Fibroblast of the aortic adventitia (primary cell): ENCODE results near the gene CDH16. TPM values are rescaled to one million over a fixed set of nuclear protein-coding genes. Genes with fewer than 3 reads are reported as not detected.
"Not testable (repeated sequence)": the region's sequence is repeated elsewhere in the genome, so short reads cannot be mapped to it uniquely, and the experiment has no call there.

Experiments used
- DNase-seq: peaks from one replicate; pipeline ENCODE4 v3.0.0-alpha.2; 2010; ENCODE audit warnings: low read depth
- H3K4me3 ChIP-seq: 2 replicates; pipeline ENCODE4 v1.5.1; 2011; ENCODE audit warnings: low read depth, mild to moderate bottlenecking, control low read depth, low read length, moderate library complexity
- CTCF ChIP-seq: IDR thresholded peaks from 2 replicates; pipeline ENCODE4 v1.5.1; 2011; ENCODE audit warnings: mild to moderate bottlenecking, low read length, control low read depth, inconsistent platforms; ENCODE audit not compliant: insufficient read depth
- total RNA-seq: library from RNA; depleted of rRNA; stranded (reverse); fragments of >200 nt; gene quantifications from 2 replicates; pipeline ENCODE4 v1.2.3, GENCODE V29; 2012; ENCODE audit warnings: low replicate concordance

Gene CDH16
- total RNA-seq, 1 donor = not detected

DNA sequence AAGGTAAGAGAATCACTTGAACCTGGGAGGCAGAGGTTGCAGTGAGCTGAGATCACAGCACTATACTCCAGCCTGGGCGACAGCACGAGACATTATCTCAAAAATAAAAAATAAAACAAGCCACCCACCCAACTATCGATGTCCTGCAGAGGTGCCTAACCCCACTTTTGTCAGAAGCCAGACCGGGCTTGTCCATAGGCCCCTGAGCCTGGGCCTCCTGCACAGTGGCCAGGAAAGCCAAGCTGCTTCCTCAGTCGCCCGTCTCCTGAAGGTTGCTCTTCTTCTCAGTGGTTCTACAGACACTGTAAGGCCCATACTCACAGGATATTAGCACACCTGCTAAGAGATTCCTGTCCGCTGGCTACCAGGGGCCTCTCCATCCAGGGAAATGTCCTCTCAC lies 27.9 kb upstream of the CDH16 start:
- no peak for TF ChIP-seq CTCF
- no peak for DNase-seq
- no peak overlapping the region for H3K4me3 ChIP-seq

DNA sequence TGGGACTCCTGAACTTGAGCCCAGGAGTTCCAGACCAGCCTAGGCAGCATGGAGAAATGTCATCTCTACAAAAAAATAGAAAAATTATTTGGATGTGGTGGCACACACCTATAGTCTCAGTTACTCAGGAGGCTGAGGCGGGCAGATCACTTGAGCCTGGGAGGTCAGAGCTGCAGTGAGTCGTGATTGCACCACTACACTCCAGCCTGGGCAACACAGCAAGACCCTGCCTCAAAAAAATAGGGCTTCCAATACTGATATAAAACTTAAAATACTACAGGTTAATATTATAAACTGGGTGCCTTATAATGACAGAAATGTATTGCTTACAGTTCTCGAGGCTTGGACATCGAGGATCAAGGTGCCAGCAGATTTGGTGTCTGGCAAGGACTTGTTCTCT lies 27.3 kb upstream of the CDH16 start:
- no peak for DNase-seq
- H3K4me3 ChIP-seq = no peak overlapping the region
- no peak for TF ChIP-seq CTCF

GRCh38 chr16:66944971-66945370 lies 26.3 kb upstream of the CDH16 start:
- not testable (repeated sequence) for H3K4me3 ChIP-seq, DNase-seq

DNA sequence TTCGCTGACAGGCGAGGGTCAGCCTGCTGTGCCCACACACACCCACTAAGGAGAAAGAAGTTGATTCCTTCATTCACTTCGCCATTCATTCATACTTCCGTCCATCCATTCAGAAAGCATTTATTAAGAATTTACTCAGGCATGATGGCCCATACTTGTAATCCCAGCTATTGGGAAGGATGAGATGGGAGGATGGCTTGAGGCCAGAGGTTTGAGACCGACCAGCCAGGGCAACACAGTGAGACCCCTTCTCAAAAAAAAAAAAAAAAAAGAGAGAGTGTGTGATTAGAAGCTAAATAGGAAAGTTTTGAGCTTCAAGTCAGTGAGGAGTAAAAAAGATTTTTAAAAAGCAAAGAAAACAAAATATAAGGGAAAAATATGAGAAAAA lies 25.4 kb upstream of the CDH16 start:
- no peak for TF ChIP-seq CTCF
- H3K4me3 ChIP-seq = no peak overlapping the region
- DNase-seq = no peak

GRCh38 chr16:66943426-66944053 lies 24.9 kb upstream of the CDH16 start:
- no peak overlapping the region for H3K4me3 ChIP-seq
- DNase-seq = no peak
- no peak for TF ChIP-seq CTCF

DNA sequence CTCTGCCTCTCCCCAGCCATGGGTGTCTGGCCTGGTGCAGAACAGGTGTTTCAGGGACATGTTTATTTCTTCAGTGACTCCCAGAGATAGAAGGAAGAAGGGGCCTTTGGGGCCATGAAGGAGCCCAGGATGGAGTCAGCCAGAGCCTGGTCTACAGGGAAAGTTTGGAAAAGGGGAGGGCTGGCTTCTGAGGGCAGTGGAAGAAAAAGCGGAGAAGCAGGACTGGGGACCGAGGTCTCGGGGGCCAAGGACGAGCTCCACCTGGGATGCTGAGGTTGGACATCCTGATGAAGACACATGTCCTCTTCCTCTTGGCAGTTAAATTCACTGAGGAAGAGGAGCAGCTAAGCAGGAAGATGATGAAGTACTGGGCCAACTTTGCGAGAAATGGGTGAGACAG lies 24.3 kb upstream of the CDH16 start:
- no peak overlapping the region for H3K4me3 ChIP-seq
- TF ChIP-seq CTCF = no peak
- no peak for DNase-seq

- no peak overlapping the region for H3K4me3 ChIP-seq
- TF ChIP-seq CTCF = no peak
- DNase-seq = no peak
These were observed 21.6 kb upstream of the CDH16 start for GRCh38 chr16:66940236-66940635.
